Dedifferentiated amniotic fluid mesenchymal stem cell (primary cell): ENCODE measurements around the gene DPPA3.
"Not testable (repeated sequence)": the region's sequence is repeated elsewhere in the genome, so short reads cannot be mapped to it uniquely, and the experiment has no call there.

Experiments
- DNase-seq: peaks from one replicate; pipeline ENCODE4 v3.0.0-alpha.2; 2016; ENCODE audit errors: extremely low spot score

The DPPA3 gene

DNA sequence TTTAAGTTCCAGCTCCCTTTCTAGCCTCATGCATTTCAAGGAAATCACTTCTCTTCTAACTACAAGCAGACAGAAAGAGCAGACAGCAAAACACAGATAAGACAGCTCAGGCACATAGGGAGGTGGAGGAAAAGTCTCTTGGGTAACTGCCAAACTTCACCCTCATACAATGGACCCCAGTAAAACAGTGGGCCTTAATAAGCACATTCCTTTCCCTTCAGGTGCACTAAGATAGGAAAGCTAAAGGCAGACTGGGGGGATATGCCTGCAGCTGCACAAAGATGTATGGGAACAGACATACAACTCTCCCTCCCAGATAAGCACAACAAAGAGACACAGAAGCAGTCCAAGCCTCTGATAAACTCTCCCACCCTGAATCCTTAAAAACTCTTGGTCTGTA is 19.8 kb downstream of the DPPA3 start:
- not testable (repeated sequence) for DNase-seq

DNA sequence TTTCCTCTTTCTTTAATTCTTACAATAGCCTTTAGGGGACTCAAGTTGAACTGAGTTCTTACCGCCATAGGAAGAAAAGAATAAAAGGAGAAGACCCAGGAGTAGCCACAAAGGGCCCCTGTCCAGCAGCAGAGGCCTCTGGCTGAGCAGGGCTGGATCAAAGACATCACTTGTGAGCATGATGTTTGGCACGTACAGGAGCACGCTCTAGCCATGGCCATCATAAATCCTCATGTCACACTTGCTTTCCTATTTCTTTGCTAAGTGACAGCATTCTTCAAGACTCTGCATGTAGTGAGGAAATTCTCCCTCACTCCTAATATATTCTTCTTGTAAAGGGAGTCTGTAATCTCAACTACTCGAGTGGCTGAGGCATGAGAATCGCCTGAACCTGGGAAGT is 20.3 kb downstream of the DPPA3 start:
- DNase-seq: no peak

DNA sequence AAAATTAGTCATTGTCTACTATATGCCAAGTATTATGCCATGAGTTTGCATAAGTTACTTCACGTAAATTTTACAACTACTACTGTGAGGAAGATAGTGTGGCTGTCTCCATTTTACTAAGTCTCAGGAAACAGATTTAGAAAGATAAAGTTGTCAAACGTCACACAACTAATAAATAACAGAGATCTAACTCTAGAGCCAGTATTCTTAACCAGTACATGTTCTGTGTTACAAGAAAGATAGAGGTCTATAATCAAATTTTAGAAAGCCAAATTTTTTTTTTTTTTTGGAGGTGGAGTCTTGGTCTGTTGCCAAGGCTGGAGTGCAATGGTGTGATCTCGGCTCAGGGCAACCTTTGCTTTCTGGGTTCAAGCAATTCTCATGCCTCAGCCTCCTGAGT is 21.8 kb downstream of the DPPA3 start:
- DNase-seq: no peak

DNA sequence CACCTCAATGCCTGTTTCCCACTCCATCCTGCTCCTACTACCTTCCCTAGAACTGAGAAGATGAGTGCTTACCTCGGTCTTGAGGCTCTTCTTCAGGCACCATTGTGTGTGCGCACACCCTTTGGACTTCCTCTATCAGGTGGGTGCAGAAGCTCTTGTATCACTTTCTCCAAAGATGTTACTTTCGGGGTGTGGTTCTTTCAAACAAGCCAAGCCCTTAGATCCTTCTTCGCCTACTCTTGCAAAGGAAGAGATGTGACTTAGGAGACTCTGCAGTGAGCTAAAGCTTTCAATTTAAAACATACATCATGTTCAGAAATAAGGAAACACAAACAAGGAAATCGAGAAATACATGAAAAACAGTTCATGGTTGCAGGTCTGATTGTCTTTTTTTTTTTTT is 36.0 kb downstream of the DPPA3 start, which contains the start of gene CLEC4C:
Gene CLEC4C (minus strand): TSS at position 130 of the 400 bp plus-strand sequence. CDS start 27 bp downstream, at position 103.
- DNase-seq: no peak

DNA sequence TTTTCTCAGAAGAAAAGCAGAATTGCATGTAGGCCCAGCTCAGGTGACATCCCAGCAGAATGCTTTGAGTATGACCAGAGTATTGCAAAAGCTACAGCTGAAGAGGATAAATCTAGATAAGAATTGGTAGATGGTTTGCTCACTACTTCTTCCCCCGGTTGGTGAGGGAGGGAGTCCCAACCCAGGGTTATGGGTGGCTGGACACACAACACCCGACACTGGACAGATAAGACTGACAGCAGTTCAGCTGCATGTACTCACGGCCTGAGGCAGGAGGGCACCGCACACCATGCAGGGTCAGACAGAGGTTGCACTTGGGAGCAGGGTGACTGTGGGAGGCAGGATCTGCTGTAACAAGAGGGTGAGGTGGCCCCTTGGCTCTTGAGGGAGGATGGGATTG is 37.6 kb downstream of the DPPA3 start:
- no peak for DNase-seq

DNA sequence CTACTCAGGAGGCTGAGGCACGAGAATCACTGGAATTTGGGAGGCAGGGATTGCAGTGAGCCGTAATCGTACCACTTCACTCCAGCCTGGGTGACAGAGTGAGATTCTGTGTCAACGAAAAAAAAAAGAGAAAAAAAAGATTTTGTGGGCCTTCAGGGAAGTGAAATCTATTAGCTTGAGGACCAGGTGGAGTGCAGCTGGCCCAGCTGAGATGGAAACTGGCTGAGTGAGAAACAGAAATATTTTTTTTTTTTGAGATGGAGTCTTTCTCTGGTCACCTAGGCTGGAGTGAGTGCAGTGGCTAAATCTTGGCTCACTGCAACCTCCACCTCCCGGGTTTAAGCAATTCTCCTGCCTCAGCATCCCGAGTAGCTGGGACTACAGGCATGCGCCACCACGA is 38.2 kb downstream of the DPPA3 start:
- no peak for DNase-seq

DNA sequence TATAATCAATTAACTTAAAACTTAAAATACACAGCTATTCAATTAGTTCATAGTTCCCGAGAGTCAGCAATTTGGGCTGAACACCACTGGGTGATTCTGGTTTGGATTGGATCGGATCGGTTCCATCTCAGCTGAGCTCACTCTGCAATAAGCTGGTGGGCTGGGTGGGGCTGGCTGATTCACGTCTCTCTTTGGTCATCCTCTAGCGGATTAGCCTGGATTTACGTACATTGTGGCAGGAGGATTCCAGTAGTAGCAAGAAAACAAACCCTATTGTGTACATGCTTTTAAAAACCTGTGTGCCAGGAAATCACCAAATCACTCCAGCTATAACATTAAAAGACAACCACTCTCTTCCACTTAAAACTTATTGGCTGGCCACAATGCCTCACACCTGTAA is 39.1 kb downstream of the DPPA3 start:
- no peak for DNase-seq

DNA sequence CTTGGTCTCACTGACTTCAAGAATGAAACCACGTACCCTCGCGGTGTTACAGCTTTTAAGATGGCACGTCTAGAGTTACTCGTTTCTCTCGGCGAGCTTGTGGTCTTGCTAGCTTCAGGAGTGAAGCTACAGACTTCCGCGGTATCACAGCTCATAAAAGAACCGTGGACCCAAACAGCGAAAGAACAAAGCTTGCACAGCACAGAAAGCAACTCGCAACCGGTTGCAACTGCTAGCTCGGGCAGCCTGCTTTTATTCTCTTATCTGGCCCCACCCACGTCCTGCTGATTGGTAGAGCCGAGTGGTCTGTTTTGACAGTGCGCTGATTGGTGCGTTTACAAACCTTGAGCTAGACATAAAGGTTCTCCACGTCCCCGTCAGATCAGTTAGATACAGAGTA is 40.2 kb downstream of the DPPA3 start:
- no peak for DNase-seq

DNA sequence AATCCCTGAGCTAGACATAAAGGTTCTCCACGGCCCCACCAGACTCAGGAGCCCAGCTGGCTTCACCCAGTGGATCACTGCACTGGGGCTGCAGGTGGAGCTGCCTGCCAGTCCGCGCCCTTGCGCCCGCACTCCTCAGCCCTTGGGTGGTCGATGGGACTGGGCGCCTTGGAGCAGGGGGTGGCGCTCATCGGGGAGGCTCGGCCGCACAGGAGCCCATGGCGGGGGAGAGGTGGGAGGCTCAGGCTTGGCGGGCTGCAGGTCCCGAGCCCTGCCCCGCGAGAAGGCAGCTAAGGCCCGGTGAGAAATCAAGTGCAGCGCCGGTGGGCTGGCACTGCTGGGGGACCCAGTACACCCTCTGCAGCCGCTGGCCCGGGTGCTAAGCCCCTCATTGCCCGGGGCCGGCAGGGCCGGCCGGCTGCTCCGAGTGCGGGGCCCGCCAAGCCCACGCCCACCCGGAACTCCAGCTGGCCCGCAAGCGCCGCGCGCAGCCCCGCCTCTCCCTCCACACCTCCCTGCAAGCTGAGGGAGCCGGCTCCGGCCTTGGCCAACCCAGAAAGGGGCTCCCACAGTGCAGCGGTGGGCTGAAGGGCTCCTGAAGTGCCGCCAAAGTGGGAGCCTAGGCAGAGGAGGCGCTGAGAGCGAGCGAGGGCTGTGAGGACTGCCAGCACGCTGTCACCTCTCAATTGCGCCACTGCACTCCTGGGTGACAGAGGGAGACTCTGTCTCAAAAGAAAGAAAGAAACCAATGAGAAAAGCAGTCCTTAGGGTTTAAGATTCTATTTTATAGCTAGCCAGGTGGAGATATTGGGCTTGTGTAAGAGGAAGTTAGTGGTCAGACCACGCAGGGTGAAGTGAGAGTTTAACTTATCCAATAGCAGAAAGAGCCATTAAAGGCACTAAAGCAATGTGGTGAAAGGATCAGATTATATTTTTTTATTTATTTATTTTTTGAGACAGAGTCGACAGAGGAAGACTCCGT is 41.0 kb downstream of the DPPA3 start:
- not testable (repeated sequence) for DNase-seq

DNA sequence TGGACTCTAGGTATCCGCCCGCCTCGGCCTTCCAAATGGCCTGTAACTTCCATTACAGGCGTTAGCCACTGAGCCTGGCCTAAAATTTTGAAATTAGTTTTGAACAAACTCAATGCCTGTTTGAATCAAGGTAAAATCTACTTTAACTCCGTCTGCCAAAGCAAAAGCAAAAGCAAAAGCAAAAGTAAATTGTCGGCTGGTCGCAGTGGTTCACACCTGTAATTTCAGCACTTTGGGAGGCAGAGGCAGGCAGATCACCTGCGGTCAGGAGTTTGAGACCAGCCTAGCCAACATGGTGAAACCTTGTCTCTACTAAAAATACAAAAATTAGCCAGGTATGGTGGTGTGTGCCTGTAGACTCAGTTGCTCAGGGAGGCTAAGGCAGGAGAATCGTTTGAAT is 44.4 kb downstream of the DPPA3 start:
- not testable (repeated sequence) for DNase-seq

DNA sequence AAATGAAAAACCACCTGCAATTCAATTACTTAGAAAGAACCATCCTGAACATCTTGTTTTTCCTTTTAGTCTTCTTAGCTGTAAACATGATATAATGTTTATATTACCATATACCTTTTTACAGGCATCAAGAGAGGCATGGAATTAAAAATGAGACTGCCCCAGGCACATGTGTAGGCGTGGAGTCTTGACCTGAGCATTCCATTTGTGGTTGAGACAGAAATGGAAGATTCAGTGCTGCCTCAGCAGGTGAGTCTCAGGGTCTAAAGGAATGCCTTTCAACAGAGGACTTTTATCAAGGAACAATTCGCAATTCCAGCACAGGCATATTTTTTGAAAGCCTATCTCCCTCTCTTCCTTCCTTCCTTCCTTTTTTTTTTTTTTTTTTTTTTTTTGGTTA is 45.8 kb downstream of the DPPA3 start:
- no peak for DNase-seq

DNA sequence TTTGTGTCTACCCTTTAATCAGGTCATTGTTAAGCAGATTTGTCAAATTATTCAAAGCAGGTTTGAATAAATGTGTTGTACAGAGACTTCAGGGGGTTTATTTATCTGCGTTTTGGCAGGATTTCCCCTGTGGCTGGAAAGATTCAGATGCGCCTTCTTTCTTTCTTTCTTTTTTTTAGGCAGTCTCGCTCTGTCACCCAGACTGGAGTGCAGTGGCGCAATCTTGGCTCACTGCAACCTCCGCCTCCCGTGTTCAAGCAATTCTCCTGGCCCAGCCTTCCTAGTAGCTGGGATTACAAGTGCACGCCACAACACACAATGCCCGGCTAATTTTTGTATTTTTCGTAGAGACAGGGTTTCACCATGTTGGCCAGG is 47.5 kb downstream of the DPPA3 start:
- DNase-seq: no peak
